Endothelial cell of umbilical vein (primary cell): ENCODE data around the gene GPR61. TPM values are rescaled to one million over a fixed set of nuclear protein-coding genes. Genes with fewer than 3 reads are reported as not detected.

Source experiments
- BruUV-seq: library from RNA; stranded (reverse); fragments of 400-500 nt; replicated peaks from 2 replicates; lab custom pipeline; 2021; lab: Mats Ljungman, UMichigan
- CTCF ChIA-PET: fragments of 300-600, 350-600 bp; sonication (Branson Sonifier 250); formaldehyde crosslinking; loops from one replicate; lab custom pipeline; 2021; ENCODE audit warnings: antibody characterized with exemption, inconsistent platforms; lab: Charles Lee
- POLR2A ChIA-PET: fragments of 300-600, 350-600 bp; sonication (Branson Sonifier 250); formaldehyde crosslinking; loops from one replicate; lab custom pipeline; 2021; ENCODE audit warnings: antibody characterized with exemption, inconsistent platforms; lab: Charles Lee
- DNase-seq: peaks from one replicate; pipeline ENCODE4 v3.0.0-alpha.2; 2011; ENCODE audit warnings: low read depth, low spot score
- FAIRE-seq: peaks from 2 replicates; lab custom pipeline; 2011; peaks lifted over from hg19 to GRCh38; lab: Jason Lieb, UNC
- H2AFZ ChIP-seq: 2 replicates; pipeline ENCODE4 v1.6.0; 2012; ENCODE audit warnings: low read depth, low read length, control low read depth, inconsistent platforms
- H3K27ac ChIP-seq: 2 replicates; pipeline ENCODE4 v1.5.1; 2011; ENCODE audit warnings: low read depth, mild to moderate bottlenecking, control low read depth, low read length, moderate library complexity; ENCODE audit not compliant: insufficient read depth
- H3K27me3 ChIP-seq, 2 experiments: 2 replicates each; pipeline versions ENCODE4 v1.6.0 to v1.6.1; 2011; ENCODE audit warnings: low read length in 2 of 2, mixed read lengths in 1 of 2; ENCODE audit not compliant: control insufficient read depth in 2 of 2, insufficient read depth in 2 of 2
- H3K36me3 ChIP-seq, 2 experiments: 2 replicates in 1 of 2; 3 replicates in 1 of 2; pipeline ENCODE4 v1.5.1; 2011; ENCODE audit warnings: low read length in 2 of 2, mild to moderate bottlenecking in 1 of 2, moderate library complexity in 1 of 2; ENCODE audit not compliant: control insufficient read depth in 2 of 2, insufficient read depth in 2 of 2; ENCODE audit errors: extremely low read depth in 1 of 2
- H3K4me1 ChIP-seq: 3 replicates; pipeline ENCODE4 v1.5.1; 2011; ENCODE audit warnings: mild to moderate bottlenecking, low read length; ENCODE audit not compliant: control insufficient read depth, insufficient read depth; ENCODE audit errors: extremely low read depth
- H3K4me2 ChIP-seq: 2 replicates; pipeline ENCODE4 v1.6.1; 2011; ENCODE audit warnings: low read length, control low read depth, mixed read lengths; ENCODE audit not compliant: insufficient read depth
- H3K4me3 ChIP-seq, 3 experiments: fragments of 200-600 bp in 1 of 3; sonication (generic), shearing (Covaris generic) in 1 of 3; replicated peaks in 1 of 3; 2 replicates each; pipeline ENCODE4 v1.5.1; 2011 to 2016; ENCODE audit warnings: control low read depth in 3 of 3, low read length in 3 of 3, mild to moderate bottlenecking in 2 of 3, inconsistent platforms in 1 of 3, low read depth in 1 of 3, moderate library complexity in 1 of 3; ENCODE audit not compliant: insufficient read depth in 1 of 3
- H3K79me2 ChIP-seq: 2 replicates; pipeline ENCODE4 v1.6.0; 2012; ENCODE audit warnings: low read length, inconsistent platforms; ENCODE audit not compliant: control insufficient read depth, insufficient read depth
- H3K9ac ChIP-seq: replicated peaks from 2 replicates; pipeline ENCODE3; 2011; ENCODE audit warnings: low read length, control low read depth; ENCODE audit not compliant: insufficient read depth; ENCODE audit errors: extremely low read depth
- H3K9me1 ChIP-seq: replicated peaks from 3 replicates; pipeline ENCODE4 v1.6.0; 2011; ENCODE audit warnings: mild to moderate bottlenecking, low read length; ENCODE audit not compliant: control insufficient read depth, insufficient read depth; ENCODE audit errors: extremely low read depth
- H3K9me3 ChIP-seq: replicated peaks from 2 replicates; pipeline ENCODE4 v1.5.1; 2012; ENCODE audit warnings: low read length, inconsistent platforms; ENCODE audit not compliant: control insufficient read depth, insufficient read depth
- H4K20me1 ChIP-seq: replicated peaks from 2 replicates; pipeline ENCODE3; 2011; ENCODE audit warnings: mild to moderate bottlenecking, low read length; ENCODE audit not compliant: control insufficient read depth, insufficient read depth; ENCODE audit errors: extremely low read depth
- CTCF ChIP-seq, 2 donors: IDR thresholded peaks; 1 replicate in 1 of 2; 2 replicates in 1 of 2; pipeline ENCODE4 v1.5.1; 2011; ENCODE audit warnings: low read length in 2 of 2, mild to moderate bottlenecking in 2 of 2, moderate library complexity in 2 of 2, control low read depth in 1 of 2, inconsistent platforms in 1 of 2, low read depth in 1 of 2; ENCODE audit not compliant: insufficient read depth in 1 of 2; ENCODE audit errors: extremely low read depth in 1 of 2
- FOS ChIP-seq: IDR thresholded peaks from 2 replicates; pipeline ENCODE4 v1.6.1; 2011; ENCODE audit warnings: mild to moderate bottlenecking, low read length, moderate library complexity, borderline replicate concordance; ENCODE audit not compliant: insufficient read depth
- GATA2 ChIP-seq: IDR thresholded peaks from 2 replicates; pipeline ENCODE4 v1.7.0; 2011; ENCODE audit warnings: low read depth, mild to moderate bottlenecking, moderate library complexity, mixed read lengths, low read length; ENCODE audit not compliant: insufficient read length, insufficient read depth
- JUN ChIP-seq: IDR thresholded peaks from 2 replicates; pipeline ENCODE4 v1.6.1; 2011; ENCODE audit warnings: borderline replicate concordance, low read depth; ENCODE audit not compliant: insufficient read length, insufficient read depth
- MAX ChIP-seq: IDR thresholded peaks from 2 replicates; pipeline ENCODE4 v1.6.1; 2011; ENCODE audit not compliant: insufficient read depth, insufficient read length
- MYC ChIP-seq: IDR thresholded peaks from one replicate; pipeline ENCODE4 v1.6.1; 2011; ENCODE audit warnings: mild to moderate bottlenecking, low read depth, low read length
- POLR2A ChIP-seq: IDR thresholded peaks from 2 replicates; pipeline ENCODE4 v1.6.1; 2012; ENCODE audit warnings: low read depth, mild to moderate bottlenecking, control low read depth, low read length
- POLR2AphosphoS5 ChIP-seq: IDR thresholded peaks from 2 replicates; pipeline ENCODE4 v1.6.1; 2012; ENCODE audit warnings: low read depth, mild to moderate bottlenecking, control low read depth, low read length, moderate library complexity; ENCODE audit not compliant: insufficient read depth
- dilution Hi-C: fragments of 300-500 bp; cut with MboI; formaldehyde crosslinking; loops from one replicate; pipeline ENCODE4 v1.15.0; 2019; ENCODE audit warnings: low sequenced_read_pairs; ENCODE audit not compliant: extremely low pct_ligation_motif_present
- intact Hi-C: fragments of 100-400 bp; cut with micrococcal nuclease; formaldehyde crosslinking; loops from one replicate; pipeline ENCODE4 v1.10.0; 2022
- polyA plus RNA-seq, 4 experiments: library from polyadenylated mRNA; depleted of rRNA in 3 of 4; stranded (reverse) in 3 of 4; unstranded in 1 of 4; fragments of >200 nt; gene quantifications; 2 replicates each; pipeline versions ENCODE4 v1.2.1 to v1.2.3, GENCODE V29; 2011 to 2012; ENCODE audit warnings: missing spikeins in 1 of 4
- total RNA-seq: library from RNA; stranded (reverse); gene quantifications from 2 replicates; pipeline ENCODE4 v1.2.3, GENCODE V29; 2021

Gene GPR61
- total and polyA plus RNA-seq, 2 donors (not counting 3 experiments of a cell fraction or from before 2014, with no cell fraction given), result not detected

DNA sequence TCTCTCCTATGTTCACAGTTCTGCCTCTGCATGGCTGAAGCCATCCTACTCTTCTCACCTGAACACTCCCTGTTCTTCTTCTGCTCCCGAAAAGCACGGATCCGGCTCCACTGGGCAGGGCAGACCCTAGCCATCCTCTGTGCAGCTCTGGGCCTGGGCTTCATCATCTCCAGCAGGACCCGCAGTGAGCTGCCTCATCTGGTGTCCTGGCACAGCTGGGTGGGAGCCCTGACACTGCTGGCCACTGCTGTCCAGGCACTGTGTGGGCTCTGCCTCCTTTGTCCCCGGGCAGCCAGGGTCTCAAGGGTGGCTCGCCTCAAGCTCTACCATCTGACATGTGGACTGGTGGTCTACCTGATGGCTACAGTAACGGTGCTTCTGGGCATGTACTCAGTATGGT is 43.9 kb upstream of the GPR61 start:
- Histone ChIP-seq H3K4me2 (no peak overlapping the region), H3K4me1 (peaks cover 22% of the 10 kb centered on the region), H3K27me3 (no peaks in the 10 kb centered on the region), H3K27ac (no peak overlapping the region), H3K9me3 (no peaks in the 10 kb centered on the region), H3K36me3 (peaks cover 0 to 7% of the 10 kb centered on the region in 2 experiments), H2AFZ (no peak overlapping the region), H3K9me1 (no peaks in the 10 kb centered on the region), H3K9ac (no peak overlapping the region), H3K4me3 (no peak overlapping the region), H3K79me2 (peaks cover 2% of the 10 kb centered on the region), H4K20me1 (no peaks in the 10 kb centered on the region)
- FAIRE-seq, result no peak
- intact Hi-C loops, result loop anchor here (5.0 kb wide), 2 partner anchors 147 to 247 kb away; partner anchors contain the start of gene GSTM3
- dilution Hi-C loops, result no loop called here
- CTCF ChIA-PET, result interaction anchor here (2.4 to 23.0 kb wide), 2 partner anchors 14 to 36 kb away, joined by 9 to 955 read pairs; partner anchors contain the start of genes AMIGO1 and GPR61
- no peak for TF ChIP-seq MAX
- no TSS peak for BruUV-seq
- no peak for DNase-seq
- POLR2A ChIA-PET, result no interaction called here

- Histone ChIP-seq H3K4me3 (no peak overlapping the region), H3K4me1 (peaks cover 19% of the 10 kb centered on the region), H2AFZ (no peak overlapping the region), H3K9ac (no peak overlapping the region), H3K9me3 (no peaks in the 10 kb centered on the region), H4K20me1 (no peaks in the 10 kb centered on the region), H3K36me3 (peaks cover 2 to 7% of the 10 kb centered on the region in 2 experiments), H3K4me2 (no peak overlapping the region), H3K27ac (no peak overlapping the region), H3K9me1 (no peaks in the 10 kb centered on the region), H3K27me3 (no peaks in the 10 kb centered on the region), H3K79me2 (peaks cover 2% of the 10 kb centered on the region)
- dilution Hi-C loops, result no loop called here
- DNase-seq (no peak), FAIRE-seq (no peak)
- POLR2A ChIA-PET, result no interaction called here
- no TSS peak for BruUV-seq
- intact Hi-C loops, result loop anchor here (1.0 to 5.0 kb wide), 3 partner anchors 35 to 245 kb away; partner anchors contain the start of gene GSTM3
- CTCF ChIA-PET, result interaction anchor here (0.5 to 23.0 kb wide), 10 partner anchors 9 to 487 kb away, joined by 3 to 955 read pairs (median 4); partner anchors contain the start of genes AHCYL1, AMIGO1 and GPR61
- TF ChIP-seq POLR2AphosphoS5 (no peak), CTCF (IDR thresholded peaks at IDR 0.05; ENCODE audit: extremely low read depth in 1 of 2, insufficient read depth in 1 of 2, low read depth in 1 of 2, low read length in 2 of 2) (no peak), GATA2 (no peak), JUN (no peak), MYC (no peak), FOS (no peak), POLR2A (no peak)
Observed at GRCh38 chr1:109497449-109498160, 42.1 kb upstream of the GPR61 start.
